GM19438 (cell line): Measurements from ENCODE around the gene CFAP74.
"Not testable (repeated sequence)": the region's sequence is repeated elsewhere in the genome, so short reads cannot be mapped to it uniquely, and the experiment has no call there.

ENCODE experiments used
- ATAC-seq: cut with Tn5 transposase; IDR thresholded peaks from one replicate; pipeline ENCODE4 v1.9.1; 2021; ENCODE audit warnings: low read depth; ENCODE audit not compliant: unreplicated experiment

Gene CFAP74

DNA sequence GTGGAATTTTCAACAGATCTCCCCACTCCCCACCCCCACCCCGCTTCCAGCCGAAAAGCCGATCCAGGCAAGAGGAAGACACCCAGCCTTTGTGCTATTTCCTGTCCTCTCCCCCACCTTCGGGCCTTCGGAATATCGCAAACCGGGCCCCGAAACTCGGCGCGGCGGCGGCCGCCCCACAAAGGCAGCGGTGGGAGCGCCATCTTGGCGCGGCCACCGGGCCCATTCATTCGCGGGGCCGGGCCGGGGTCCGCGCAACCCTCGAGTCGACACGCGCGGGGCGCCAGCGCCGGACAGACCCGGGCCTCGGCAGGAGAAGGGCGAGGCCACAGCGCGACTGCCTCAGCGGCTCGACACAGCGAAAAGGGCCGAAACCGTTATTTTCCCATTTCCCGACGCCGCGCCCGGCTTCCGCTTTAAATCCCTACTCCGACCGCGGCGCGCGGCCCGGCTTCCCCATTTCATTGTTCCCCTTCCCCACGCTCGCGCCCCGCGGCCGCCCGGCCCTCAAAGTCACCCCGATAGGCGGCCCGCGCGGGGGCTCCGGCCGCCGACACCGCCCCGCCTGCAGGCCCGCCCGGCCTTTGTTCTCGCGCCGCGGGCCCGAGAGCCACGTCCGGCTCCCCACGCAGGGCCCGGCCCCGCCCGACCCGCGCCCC lies 113.6 kb downstream of the CFAP74 start:
- ATAC-seq, result peak; percentile 22

DNA sequence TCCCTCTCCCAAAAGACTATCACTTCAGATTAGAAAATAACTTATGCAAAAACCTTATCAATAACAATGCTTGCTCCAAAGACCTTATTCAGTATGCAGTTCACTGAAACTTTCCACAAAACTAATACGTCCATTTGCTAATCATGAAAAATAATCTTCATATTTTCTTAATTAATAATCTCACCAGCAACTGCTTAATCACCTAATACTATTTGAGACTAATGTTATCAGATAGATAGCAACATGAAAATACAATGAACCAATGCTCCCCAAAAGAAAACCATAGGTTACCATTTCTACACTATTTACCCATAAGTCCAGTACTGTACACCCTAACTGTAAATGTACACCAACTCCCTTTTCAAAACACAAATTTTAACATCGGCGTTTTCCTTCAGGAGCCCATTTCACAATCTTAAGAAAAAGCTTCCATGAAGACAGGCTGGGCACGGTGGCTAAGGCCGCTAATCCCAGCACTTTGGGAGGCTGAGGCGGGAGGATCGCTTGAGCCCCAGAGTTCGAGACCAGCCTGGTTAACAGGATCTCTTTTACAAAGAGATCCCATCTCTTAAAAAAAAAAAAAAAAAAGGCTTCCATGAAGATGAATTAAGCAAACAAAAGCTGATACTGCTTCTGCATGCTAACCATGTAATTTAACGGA lies 114.4 kb downstream of the CFAP74 start:
- ATAC-seq, result no peak

DNA sequence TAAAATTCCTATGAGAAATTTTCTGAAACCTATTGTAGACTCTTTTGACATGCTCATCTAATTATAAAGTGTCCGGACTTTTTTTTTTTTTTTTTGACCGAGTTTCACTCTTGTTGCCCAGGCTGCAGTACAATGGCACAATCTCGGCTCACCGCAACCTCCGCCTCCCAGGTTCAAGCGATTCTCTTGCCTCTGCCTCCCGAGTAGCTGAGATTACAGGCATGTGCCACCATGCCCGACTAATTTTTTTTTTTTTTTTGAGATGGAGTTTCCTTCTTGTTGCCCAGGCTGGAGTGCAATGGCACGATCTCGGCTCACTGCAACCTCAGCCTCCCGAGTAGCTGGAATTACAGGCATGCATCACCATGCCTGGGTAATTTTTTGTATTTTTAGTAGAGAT lies 119.7 kb downstream of the CFAP74 start:
- ATAC-seq, result not testable (repeated sequence)

DNA sequence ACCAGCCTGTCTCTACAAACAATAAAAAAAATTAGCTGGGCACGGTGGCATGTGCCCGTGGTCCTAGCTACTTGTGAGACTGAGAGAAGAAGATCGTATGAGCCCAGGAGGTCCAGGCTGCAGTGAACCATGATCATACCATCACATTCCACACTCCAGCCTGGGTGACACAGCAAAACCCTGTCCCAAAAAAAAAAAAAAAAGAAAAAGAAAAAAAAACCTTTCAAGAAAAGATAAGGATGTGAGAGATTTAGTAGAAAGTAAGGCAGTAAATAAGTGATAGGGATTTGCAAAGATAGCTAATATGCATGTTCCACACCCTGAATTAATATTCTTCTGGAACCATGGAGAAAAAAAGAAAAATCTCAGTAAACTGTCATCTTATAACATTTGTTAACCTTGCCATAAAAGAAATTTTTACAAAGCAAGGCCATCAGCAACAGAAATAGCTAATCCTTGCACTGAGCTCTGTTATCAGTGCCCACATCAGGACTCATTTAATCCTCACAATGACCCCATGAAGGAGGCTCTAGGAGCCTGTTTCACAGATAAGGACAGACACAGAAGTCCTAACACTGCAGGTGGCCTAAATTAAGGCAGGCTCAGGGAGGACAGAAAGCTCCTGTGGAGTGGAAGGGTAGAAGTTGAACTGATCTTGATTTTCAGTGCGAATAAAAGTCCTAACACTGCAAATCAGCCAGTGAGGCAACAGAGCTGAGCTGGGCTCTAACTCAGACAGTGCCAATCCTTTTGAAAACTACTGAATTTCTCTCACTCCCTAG lies 120.3 kb downstream of the CFAP74 start:
- ATAC-seq, result no peak

DNA sequence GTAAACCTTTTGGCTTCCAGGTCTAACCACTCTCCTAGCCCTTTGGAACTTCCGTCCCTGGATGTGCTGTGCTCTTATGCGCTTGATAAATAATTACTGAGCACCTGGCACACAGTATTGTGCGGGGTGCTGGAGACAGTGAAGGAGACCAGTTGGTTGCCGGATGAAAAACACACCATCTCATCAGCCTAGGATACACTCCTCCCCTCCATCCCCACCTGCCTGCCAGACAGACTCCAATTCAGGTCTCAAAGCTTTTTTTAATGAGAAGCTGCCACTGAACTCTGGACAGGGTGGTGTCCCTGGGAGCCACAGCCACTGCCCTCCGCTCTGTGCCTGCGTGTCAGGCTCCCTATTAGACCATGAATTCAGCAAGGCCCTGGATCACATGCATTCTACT lies 121.9 kb downstream of the CFAP74 start:
- ATAC-seq, result no peak

DNA sequence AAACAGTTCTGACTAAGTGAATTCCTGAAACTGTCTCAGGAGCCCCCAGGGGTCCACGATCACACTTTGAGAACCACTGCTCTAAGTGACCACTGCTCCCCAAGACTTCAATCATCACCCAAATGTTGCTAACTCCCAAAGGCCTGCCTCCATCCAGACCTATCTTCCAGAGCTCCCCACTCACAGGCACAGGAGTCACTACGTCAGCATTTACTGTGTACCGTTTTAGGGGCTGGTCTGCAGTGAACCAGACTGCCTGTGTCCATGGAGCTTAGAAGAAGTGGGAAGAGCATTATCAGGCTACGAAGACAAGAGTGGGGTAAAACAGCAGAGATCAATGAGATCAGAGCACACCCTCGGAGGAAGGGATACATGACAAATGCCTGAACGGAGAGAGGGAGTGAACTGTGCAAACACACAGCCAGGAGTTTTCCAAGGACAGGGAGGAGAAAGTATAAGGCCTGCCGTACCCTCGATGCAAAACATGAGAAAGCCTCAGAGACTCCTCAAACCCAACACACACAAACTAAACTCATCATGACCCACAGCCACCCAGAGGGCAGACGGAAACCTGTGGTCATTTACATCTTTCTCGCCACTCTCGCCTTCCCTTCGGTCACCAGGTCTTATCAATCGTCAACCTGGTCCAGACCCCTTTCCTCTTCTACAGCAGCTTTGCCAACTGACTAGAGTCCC lies 122.8 kb downstream of the CFAP74 start:
- no peak for ATAC-seq

DNA sequence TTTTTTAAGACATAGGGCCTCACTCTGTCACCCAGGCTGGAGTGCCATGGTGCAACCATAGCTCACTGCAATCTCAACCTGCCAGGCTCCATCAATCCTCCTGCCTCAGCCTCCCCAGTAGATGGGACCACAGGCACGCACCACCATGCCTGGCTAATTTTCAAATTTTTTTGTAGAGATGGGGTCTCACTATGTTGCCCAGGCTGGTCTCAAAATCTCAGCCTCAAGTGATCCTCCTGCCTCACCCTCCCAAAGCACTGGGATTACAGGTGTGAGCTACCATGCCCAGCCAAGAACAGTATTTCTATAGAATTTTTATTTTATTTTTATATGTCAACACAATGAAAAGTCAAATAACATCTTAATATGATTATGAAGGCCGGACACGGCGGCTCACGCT lies 123.6 kb downstream of the CFAP74 start:
- no peak for ATAC-seq

DNA sequence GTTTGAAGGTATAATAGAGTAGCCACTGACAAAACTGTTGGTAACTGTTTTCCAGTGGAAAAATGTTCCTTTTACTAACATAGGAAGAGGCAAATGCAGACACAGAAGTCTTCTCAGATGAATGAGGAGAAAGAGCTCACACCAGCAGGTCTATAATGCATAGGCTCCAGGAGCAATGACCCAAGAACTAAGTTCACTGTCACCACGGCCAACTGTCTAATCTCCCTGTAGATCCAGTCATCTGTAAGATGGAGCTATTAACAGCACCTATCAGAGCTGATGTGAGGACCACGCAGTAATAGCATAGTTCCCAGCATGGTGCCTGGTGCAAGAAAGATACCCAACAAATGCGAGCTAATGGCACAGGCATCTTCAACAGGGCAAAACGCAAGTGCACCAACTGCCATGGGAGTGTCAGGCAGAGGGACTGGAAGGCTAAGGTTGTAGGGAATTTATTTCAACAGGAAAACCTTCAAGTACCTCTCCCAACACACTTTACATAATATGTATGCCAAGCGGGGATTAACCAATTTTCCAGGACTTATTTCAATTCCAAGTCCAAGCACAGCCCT lies 125.6 kb downstream of the CFAP74 start:
- ATAC-seq, result no peak

DNA sequence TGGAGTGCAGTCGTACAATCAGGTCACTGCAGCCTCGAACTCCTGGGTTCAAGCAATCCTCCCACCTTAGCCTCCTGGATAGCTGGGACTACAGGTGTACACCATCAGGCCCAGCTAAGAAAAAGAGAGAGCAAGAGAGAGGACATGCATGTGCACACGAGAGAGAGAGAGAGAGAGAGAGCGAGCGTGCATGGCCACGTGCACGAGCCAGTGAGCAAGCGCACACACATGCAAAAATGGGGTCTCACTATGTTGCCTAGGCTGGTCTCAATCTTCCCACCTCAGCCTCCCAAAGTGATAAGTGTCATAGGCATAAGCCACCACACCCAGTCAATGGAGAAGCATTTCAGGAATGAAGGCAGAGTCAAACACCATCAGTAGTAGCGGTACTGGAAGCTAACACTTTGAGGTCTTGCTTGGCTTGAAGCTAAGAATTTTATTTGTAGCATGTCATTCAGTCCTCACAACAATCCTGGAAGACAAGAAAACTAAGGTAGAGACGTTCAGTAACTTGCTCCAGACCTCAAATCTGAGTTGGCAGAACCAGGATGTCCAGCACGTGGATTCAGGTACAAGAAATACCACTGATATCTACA lies 127.2 kb downstream of the CFAP74 start:
- no peak for ATAC-seq

DNA sequence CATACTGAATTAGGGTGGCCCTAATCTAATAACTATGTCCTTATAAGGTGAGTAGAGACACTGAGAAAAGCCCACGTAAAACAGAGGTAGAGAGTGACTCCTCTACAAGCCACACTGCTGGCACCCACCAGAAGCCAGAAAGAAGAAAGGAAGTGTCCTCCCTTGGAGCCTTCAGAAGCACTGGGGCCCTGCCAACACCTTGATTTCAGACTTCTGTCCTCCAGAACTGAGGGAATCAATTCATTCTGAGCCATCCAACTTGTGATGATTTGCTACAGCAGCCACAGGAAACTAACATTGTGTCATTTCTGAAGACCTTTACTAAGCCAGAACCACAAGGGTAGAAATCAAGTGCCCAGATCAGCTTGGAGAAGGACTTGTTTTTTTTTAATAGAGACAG lies 127.7 kb downstream of the CFAP74 start:
- ATAC-seq, result no peak

DNA sequence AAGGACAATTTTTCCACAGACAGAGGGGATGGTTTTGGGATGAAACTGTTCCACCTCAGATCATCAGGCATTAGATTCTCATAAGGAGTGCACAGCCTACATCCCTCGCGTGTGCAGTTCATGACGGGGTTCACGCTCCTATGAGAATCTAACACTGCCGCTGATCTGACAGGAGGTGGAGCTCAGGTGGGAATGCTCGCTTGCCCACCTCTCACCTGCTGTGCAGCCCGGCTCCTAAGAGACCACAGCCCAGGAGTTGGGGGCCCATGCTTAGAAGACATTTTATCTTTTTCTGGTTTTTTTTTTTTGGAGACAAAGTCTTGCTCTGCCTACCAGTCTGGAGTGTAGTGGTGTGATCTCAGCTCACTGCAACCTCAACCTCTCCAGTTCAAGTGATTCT lies 128.7 kb downstream of the CFAP74 start:
- ATAC-seq, result no peak

DNA sequence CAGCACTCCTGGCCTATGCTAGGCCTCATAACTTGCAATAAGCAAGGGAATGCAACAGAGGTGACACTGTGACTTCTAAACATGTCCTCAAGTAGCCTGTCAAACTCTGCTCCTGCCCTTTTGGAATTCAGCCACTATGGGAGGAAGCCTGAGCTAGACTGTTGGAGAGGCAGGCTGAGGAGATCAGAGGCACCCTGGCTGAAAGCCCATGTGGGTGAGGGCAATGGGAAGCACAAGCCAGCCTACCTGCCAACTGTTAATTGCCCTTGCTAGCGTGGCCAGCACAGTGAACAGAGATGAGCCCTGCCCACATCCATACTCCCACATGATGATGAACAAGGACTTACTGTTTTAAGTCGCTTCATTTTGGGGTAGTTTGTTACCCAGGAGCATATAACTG lies 130.4 kb downstream of the CFAP74 start:
- ATAC-seq, result no peak

DNA sequence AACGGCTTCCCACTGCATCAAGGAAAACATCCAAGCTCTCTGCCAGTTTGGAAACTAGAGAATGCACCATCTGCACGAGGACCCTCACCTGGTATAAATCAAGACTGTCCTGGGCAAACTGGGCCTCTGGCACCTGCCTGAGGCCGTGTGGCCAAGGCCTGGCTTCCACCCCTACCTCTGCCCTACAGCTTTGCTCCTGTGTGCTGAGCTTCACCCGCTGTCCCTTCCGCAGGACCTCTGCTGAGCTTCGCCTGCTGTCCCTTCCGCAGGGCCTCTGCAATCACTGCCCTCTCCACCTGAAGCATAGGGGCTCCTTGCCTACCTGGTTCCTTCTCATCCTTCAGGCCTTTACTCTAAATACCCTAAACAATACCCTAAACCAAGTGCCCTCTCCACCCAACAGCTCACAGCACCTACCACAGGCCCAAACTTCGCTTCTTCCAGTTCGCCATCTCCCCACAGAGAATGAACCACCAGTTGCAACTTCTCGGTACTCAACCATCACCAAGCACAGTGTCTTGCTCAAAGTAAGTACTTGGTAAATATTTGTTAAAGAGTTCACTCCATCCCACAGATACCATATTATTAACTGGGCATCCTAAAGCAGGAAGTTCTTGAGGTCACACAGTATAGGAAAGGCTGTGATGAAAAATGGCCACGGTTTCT lies 131.1 kb downstream of the CFAP74 start:
- no peak for ATAC-seq
